Spleen (tissue), 11 donors: ENCODE results near the gene KRT38. TPM values are rescaled to one million over a fixed set of nuclear protein-coding genes. Genes with fewer than 3 reads are reported as not detected.
"Not testable (repeated sequence)": the region's sequence is repeated elsewhere in the genome, so short reads cannot be mapped to it uniquely, and the experiment has no call there.

Source experiments
- DNase-seq: peaks from one replicate; pipeline ENCODE4 v3.0.0-alpha.2; 2020
- H3K27ac ChIP-seq, 8 donors: fragments of 200-600 bp; sonication (generic) in 7 of 8; 1 replicate in 4 of 8; 2 replicates in 4 of 8; pipeline versions ENCODE4 v1.5.0 to v1.8.0; 2016 to 2021; ENCODE audit warnings: inconsistent platforms in 4 of 8, mild to moderate bottlenecking in 4 of 8, moderate library complexity in 1 of 8
- H3K27me3 ChIP-seq, 7 donors: fragments of 200-600 bp; sonication (generic) in 6 of 7; replicated peaks in 1 of 7; 1 replicate in 4 of 7; 2 replicates in 3 of 7; pipeline versions ENCODE4 v1.5.0 to v1.8.0; 2016 to 2021; ENCODE audit warnings: inconsistent platforms in 3 of 7, mild to moderate bottlenecking in 1 of 7
- H3K36me3 ChIP-seq, 6 donors: fragments of 200-600 bp; sonication (generic) in 5 of 6; 1 replicate in 4 of 6; 2 replicates in 2 of 6; pipeline versions ENCODE4 v1.5.0 to v1.8.0; 2016 to 2021; ENCODE audit warnings: inconsistent platforms in 2 of 6
- H3K4me1 ChIP-seq, 6 donors: fragments of 200-600 bp; sonication (generic) in 5 of 6; 1 replicate in 3 of 6; 2 replicates in 3 of 6; pipeline versions ENCODE4 v1.5.0 to v1.8.0; 2016 to 2021; ENCODE audit warnings: inconsistent platforms in 3 of 6
- H3K4me3 ChIP-seq, 8 donors: fragments of 200-600 bp; sonication (generic) in 7 of 8; 1 replicate in 4 of 8; 2 replicates in 4 of 8; pipeline versions ENCODE4 v1.5.0 to v1.8.0; 2016 to 2021; ENCODE audit warnings: inconsistent platforms in 4 of 8, mild to moderate bottlenecking in 4 of 8, moderate library complexity in 2 of 8
- H3K9me3 ChIP-seq, 8 donors: fragments of 200-600 bp; sonication (generic) in 7 of 8; 1 replicate in 4 of 8; 2 replicates in 4 of 8; pipeline versions ENCODE4 v1.5.0 to v1.8.0; 2016 to 2021; ENCODE audit warnings: inconsistent platforms in 4 of 8
- CTCF ChIP-seq, 11 experiments: fragments of 200-600 bp in 7 of 11; fragments of 450-650 bp in 4 of 11; sonication (generic) in 4 of 11; IDR thresholded peaks in 8 of 11; conservative IDR thresholded peaks in 3 of 11; 1 replicate in 7 of 11; 2 replicates in 4 of 11; pipeline versions ENCODE4 v1.4.0 to v1.8.0; 2016 to 2021; ENCODE audit warnings: antibody characterized with exemption in 11 of 11, inconsistent platforms in 4 of 11, mild to moderate bottlenecking in 1 of 11
- POLR2A ChIP-seq, 3 donors: fragments of 450-650 bp; IDR thresholded peaks; one replicate each; pipeline ENCODE4 v1.5.1; 2017; ENCODE audit warnings: antibody characterized with exemption in 3 of 3, mild to moderate bottlenecking in 1 of 3
- POLR2AphosphoS5 ChIP-seq, 3 donors: sonication (generic); formaldehyde crosslinking; IDR thresholded peaks; one replicate each; pipeline ENCODE4 v1.5.1; 2017; ENCODE audit warnings: antibody characterized with exemption in 3 of 3
- WGBS, 5 donors: extraction: QIAGEN DNeasy Blood & Tissue Kit in 3 of 5; methylation state at CpG; one replicate each; pipeline versions ENCODE4 v1.1.5 to v1.1.7; 2013 to 2018; 5-methylcytosine and 5-hydroxymethylcytosine counted together
- intact Hi-C: fragments of 100-400 bp; cut with DNase I; formaldehyde crosslinking; loops from one replicate; pipeline ENCODE4 v1.15.0; 2023; ENCODE audit warnings: low total_unique reads
- polyA plus RNA-seq, 3 donors: library from polyadenylated mRNA; stranded (reverse); fragments of 200-250 nt; gene quantifications; one replicate each; pipeline ENCODE4 v1.2.1, GENCODE V29; 2013
- total RNA-seq, 7 donors: library from RNA; depleted of rRNA in 3 of 7; stranded (reverse); fragments of >200 nt in 3 of 7; fragmentation: NEBNext Ultra II Directional in 4 of 7; extraction: Animal tissue kit (Norgen Biotek cat#: 25700) in 4 of 7; gene quantifications; one replicate each; pipeline versions ENCODE4 v1.1.0 to v1.2.1, GENCODE V29; 2016 to 2021
- donor health status: healthy with polysubstance abuse.
- donor health status: DM: no; HTN: no; CAD: no; lungs with moderate emphysema.
- donor health status: DM: no; HTN: no; CAD: no.
- donor health status: Bipolar disorder and iron deficiency.
- donor health status: healthy.
- donor health status: DM: no; HTN: no; CAD: no.
- donor health status: DM: yes; HTN: yes; CAD: no.

KRT38 gene
- total and polyA plus RNA-seq, 10 donors, result 0.26 to 0.39 TPM; not detected in 8

- Histone ChIP-seq H3K9me3 (no peaks in the 10 kb centered on the region), H3K27me3 (peaks cover 0 to 7% (median 0%) of the 10 kb centered on the region in 7 donors), H3K27ac (no peak overlapping the region), H3K4me3 (no peak overlapping the region), H3K4me1 (no peaks in the 10 kb centered on the region), H3K36me3 (no peaks in the 10 kb centered on the region)
- intact Hi-C loops, result no loop called here
- no peak for TF ChIP-seq POLR2A (IDR thresholded peaks at IDR 0.05)
- DNase-seq, result no peak
- 88 to 98% (median 94%) methylated on average over 5 of the region's 5 CpGs for WGBS, 5 donors
Observed at GRCh38 chr17:41402161-41402560, 38.6 kb downstream of the KRT38 start.

GRCh38 chr17:41396996-41397660, 43.7 kb downstream of the KRT38 start, which contains the start of gene KRT31:
TSS of gene KRT31 (minus strand) at chr17:41397608. CDS start at chr17:41397539, 69 bp downstream.
- no peaks in the 10 kb centered on the region for H3K9me3 ChIP-seq
- H3K27me3 ChIP-seq, result peaks cover 0 to 7% (median 0%) of the 10 kb centered on the region in 7 donors
- no peaks in the 10 kb centered on the region for H3K4me1 ChIP-seq
- intact Hi-C loops, result no loop called here
- TF ChIP-seq POLR2A (IDR thresholded peaks at IDR 0.05) (no peak), CTCF (IDR thresholded peaks at IDR 0.05 in 8 of 11, conservative IDR thresholded peaks at IDR 0.05 in 3 of 11) (no peak), POLR2AphosphoS5 (IDR thresholded peaks at IDR 0.05) (no peak)
- DNase-seq, result no peak
- 83 to 93% (median 88%) methylated on average over 16 of the region's 16 CpGs for WGBS, 5 donors
- no peak within 1 kb of the TSS for H3K4me3 ChIP-seq
- no peaks in the 10 kb centered on the region for H3K36me3 ChIP-seq
- no peak within 1 kb of the TSS for H3K27ac ChIP-seq

GRCh38 chr17:41396340-41396739, 44.4 kb downstream of the KRT38 start:
- DNase-seq, result no peak
- no peaks in the 10 kb centered on the region for H3K9me3 ChIP-seq
- no peaks in the 10 kb centered on the region for H3K4me1 ChIP-seq
- H3K4me3 ChIP-seq, result no peak overlapping the region
- H3K36me3 ChIP-seq, result no peaks in the 10 kb centered on the region
- H3K27ac ChIP-seq, result no peak overlapping the region
- intact Hi-C loops, result no loop called here
- WGBS, 5 donors, result 91 to 95% (median 93%) methylated on average over 7 of the region's 7 CpGs
- H3K27me3 ChIP-seq, result peaks cover 0 to 8% (median 0%) of the 10 kb centered on the region in 7 donors
- TF ChIP-seq CTCF (IDR thresholded peaks at IDR 0.05 in 8 of 11, conservative IDR thresholded peaks at IDR 0.05 in 3 of 11) (no peak), POLR2AphosphoS5 (IDR thresholded peaks at IDR 0.05) (no peak), POLR2A (IDR thresholded peaks at IDR 0.05) (no peak)

GRCh38 chr17:41395611-41396010, 45.2 kb downstream of the KRT38 start:
- Histone ChIP-seq H3K9me3 (no peaks in the 10 kb centered on the region), H3K4me1 (no peaks in the 10 kb centered on the region), H3K4me3 (no peak overlapping the region), H3K27ac (no peak overlapping the region), H3K27me3 (peaks cover 0 to 14% (median 0%) of the 10 kb centered on the region in 7 donors), H3K36me3 (no peaks in the 10 kb centered on the region)
- intact Hi-C loops, result no loop called here
- TF ChIP-seq POLR2AphosphoS5 (IDR thresholded peaks at IDR 0.05) (no peak), POLR2A (IDR thresholded peaks at IDR 0.05) (no peak), CTCF (IDR thresholded peaks at IDR 0.05 in 8 of 11, conservative IDR thresholded peaks at IDR 0.05 in 3 of 11) (no peak)
- no peak for DNase-seq
- 77 to 100% (median 94%) methylated on average over 1 of the region's 1 CpG for WGBS, 5 donors

- H3K9me3 ChIP-seq, H3K4me1 ChIP-seq, H3K27ac ChIP-seq, intact Hi-C loops, DNase-seq, H3K4me3 ChIP-seq, H3K36me3 ChIP-seq: not testable (repeated sequence)
- peaks cover 0 to 20% (median 0%) of the 10 kb centered on the region in 7 donors for H3K27me3 ChIP-seq
- WGBS, 5 donors, result 85 to 92% (median 88%) methylated on average over 8 to 12 of the region's 12 CpGs; no CpG with 5 or more reads in 1 of the 5 donors
Observed at GRCh38 chr17:41395044-41395443, 45.7 kb downstream of the KRT38 start.
